GM18520 (cell line): ENCODE data around the gene MLLT1.

Experiments
- ATAC-seq: cut with Tn5 transposase; IDR thresholded peaks from one replicate; pipeline ENCODE4 v1.9.1; 2021; ENCODE audit not compliant: unreplicated experiment

Gene MLLT1

DNA sequence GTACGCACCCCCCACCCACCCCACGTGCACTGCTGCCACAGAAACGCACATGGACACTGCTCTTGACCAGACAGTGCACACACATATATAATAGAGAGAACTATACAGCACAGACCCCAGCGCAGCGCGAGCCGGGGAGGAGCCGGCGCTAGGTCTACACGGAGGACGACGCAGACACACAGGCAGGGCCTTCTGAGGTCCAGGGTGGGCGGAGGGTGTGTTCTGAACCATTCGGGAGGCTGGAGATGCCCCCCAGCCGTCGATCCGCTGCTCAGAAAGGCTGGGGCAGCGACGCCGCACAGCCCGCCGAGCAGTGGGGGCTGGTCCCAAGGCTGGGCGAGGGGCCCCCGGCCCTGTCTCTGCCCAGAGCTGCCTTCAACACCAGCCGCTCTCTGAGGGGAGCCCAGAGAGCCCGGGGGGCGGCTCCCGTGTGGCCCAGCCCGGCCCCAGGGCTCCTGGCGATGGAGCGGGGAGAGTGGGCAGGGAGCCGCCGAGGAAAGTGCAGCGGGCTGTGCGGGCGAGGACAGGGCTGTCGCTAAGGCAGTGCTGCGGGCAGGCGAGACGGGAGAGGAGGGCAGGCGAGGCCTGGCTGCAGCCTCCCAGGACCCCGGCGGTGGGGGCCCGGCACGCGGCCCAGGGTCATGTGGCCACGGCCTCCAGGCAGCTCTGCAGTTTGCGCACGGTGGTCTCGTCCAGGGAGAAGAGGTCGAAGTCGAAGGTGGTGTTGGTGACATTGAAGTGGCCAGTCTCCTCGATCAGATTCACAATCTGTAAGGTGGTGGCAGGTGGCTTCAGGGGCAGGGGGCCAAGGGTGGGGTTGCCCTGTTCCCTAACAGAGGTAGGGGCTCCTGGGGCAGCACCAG, 67.1 kb downstream of the MLLT1 start:
- no peak for ATAC-seq

- no peak for ATAC-seq
Measured at GRCh38 chr19:6211632-6212402, 68.0 kb downstream of the MLLT1 start.

DNA sequence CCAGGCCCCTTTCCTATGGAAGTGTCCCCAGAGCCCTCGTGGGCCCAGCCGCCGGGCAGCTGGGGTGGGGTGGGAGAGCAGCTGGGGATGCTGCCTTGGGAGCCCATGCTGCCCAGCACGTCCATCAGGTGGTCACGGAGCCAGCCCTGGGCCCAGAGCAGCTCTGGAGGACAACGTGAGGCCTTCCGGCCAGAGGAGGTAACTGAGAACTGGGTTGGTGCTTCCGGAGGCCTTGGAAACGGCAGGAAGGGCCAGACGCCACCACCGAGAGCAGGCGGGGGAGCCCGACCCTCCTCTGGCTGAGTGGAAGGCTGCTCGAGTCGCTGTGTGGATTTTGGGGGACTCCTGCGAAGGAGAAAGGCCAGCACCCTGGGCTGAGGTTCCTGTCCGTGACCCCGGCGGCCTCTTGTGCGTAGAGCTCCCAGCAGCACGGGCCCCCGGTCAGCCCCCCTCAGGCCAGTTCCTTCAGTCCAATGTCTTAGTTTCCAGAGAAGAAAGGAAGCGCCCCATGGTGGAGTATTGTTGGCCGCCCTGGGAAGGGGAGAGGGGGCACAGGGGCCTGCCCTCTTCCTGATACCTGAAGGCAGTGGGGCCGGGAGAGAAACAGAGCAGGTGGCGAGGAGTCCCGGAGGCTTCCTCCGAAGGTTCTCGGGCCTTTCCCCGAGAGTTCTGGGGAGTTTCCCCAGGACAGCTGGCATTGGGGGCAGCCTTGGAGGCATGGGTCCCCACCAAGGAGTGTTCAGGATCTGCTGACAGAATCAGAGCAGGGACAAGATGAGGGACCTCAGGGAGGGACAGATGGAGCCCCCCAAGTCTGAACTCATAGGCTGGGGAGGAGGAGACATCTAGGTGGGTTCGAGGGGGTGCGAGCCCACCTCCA, 68.8 kb downstream of the MLLT1 start:
- no peak for ATAC-seq

GRCh38 chr19:6210091-6210490, 69.7 kb downstream of the MLLT1 start:
- ATAC-seq, result no peak

DNA sequence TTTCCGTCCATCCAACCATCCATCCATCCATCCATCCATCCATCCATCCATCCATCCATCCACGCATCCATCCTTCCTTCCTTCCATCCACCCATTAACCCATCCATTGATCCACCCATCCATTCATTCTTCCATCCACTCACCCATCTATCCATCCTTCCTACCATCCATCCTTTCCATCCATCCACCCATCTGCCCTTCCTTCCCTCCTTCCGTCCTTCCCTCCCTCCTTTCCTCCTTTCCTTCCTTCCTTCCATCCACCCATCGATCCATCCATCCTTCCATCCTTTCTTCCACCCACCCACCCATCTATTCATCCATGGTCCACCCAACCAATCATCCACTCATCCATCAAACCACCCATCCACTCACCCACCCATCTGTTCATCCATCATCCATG, 70.1 kb downstream of the MLLT1 start:
- no peak for ATAC-seq

DNA sequence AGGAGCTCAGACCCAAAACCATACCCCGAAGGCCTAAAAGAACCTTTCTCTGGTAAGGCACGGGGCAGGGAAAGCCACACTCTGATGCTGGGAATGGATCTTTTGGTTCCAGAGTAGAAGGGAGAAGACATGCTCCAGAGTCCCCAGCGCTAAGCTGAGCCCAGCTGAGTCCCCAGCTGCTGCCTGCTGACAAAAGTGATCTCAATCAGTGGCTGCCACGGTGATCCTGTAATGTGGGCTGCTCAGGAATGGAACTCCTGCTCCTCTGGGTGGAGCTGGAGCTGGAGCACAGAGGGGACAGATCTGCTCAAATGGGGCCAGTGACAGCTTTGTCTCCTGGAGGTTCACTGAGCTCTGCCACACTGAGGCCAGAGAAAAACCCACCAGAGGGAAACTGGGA, 70.5 kb downstream of the MLLT1 start:
- ATAC-seq, result no peak

DNA sequence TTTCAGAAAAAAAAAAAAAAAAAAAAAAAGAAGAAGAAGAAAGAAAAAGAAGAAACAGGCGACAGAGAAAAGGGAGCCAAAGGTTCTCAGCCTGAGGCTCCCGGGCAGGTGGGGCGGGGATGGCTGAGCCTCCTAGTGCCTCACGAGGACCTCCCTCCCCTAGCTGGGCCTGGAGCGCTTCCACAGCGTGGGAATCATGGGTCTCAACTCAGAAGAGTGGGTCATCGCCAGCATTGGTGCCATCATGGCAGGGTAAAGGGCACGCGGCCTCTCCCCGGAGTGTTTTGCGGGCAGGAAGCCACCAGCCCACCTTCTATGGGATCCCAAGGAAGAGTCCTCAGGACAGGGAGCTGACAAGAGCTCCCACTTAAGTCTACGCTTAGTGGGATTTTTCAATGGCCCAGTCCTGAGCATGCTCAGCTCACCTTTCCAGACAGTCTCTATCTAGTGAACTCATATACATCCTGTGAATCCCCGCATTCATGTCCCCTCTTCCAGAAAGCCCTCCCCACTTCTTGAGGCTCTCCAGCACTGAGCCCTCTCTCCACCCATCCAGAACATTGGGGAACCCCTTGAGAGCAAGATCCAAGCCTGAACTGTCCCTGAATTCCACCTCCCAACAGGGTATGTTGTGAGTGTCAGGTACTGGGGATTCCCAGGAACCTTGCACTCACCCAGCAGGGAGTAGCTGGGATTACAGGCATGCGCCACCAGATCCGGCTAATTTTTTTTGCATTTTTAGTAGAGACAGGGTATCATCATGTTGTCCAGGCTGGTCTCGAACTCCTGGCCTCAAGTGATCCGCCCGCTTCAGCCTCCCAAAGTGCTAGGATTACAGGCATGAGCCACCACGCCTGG, 74.7 kb downstream of the MLLT1 start:
- ATAC-seq, result no peak

DNA sequence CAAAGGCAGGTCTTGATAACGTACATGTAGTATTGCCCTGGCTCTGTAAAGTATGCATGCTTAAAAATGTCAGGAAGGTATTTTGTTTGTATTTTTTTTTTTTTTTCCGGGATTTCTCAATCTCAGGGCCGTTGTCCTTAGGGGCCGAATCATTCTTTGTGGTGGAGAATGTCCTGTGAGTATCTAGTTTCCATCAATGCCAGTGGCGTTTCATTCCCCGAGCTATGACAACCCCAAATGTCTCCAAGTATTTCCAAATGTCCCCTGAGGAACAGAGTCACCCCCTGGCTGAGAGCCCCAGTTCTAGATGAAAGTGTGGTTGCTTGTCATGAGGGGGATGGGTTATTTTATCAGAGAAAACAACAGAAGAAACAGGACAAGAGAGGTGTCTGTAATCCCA, 75.6 kb downstream of the MLLT1 start:
- ATAC-seq, result no peak

DNA sequence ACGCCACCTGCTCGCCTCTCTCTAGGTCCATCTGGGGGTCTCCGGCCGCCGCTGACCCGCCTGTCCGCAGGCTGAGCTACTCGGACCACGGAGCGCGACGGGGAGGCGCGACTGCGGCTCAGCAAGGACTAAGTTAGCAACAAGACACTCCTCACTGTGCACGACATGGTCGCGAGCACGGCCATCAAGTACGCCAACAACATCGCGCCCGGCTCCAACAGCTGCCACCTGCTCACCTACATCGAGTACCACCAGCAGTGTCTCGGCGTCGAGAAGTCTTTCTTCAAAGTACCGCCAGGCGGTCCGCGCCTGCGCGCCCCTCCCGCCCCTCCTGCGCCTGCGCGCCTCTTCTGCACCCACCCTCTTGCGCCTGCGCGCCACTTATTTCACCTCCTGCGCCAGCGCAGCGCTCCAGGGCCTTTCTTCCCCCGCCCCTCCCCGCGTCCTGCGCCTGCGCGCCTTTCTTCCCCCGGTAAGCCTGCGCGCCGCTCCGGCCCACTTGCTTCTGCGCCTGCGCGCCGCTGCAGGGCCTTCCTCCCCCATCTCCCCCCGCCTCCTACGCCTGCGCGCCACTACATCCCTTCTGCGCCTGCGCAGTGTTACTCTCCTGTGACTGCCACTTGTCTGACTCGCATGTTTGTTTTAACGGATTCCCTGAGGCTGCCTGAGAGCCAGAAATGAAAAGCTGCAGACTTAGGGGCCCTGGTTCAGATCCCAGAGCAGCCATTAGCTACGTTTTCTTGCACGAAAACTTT, 80.4 kb downstream of the MLLT1 start:
- ATAC-seq, result peak; percentile 74

DNA sequence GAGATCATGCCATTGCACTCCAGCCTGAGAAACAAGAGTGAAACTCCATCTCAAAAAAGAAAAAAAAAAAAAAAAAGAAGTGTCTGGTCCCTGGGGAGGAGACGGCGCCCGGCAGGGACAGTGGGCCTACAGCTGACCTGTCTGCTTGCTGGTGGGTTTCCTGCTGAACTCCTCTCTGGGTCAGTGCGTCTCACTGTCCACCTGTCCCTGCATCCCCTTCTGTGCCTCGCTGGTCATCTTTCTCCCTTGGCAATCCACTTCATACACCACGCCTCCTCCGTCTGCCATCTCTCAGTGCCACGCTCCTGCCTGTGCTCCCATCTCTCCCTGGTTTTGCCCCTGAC, 80.9 kb downstream of the MLLT1 start:
- no peak for ATAC-seq

- ATAC-seq, result no peak
Measured at GRCh38 chr19:6196361-6196760, 83.4 kb downstream of the MLLT1 start.

DNA sequence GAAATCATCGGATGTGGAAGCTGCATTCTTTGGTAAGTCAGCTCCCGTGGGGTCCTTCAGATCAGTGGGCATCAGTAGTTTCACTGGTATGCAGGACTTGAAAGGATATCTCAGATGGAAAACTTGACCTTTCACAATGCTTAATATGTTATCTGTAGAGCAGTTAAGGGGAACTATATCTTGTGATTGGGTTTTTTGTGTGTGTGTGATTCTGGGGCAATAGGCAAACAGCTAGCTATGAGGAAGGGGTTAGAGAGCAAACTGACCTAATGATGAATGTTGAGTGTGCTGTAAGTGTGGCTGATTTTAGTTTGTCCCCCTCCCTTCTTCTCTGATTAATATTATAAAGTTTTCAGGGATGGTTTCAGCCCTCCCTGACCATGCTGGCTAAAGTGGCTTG, 91.0 kb downstream of the MLLT1 start:
- ATAC-seq, result no peak

GRCh38 chr19:6187374-6187773, 92.4 kb downstream of the MLLT1 start:
- ATAC-seq, result no peak

GRCh38 chr19:6185835-6186834, 93.6 kb downstream of the MLLT1 start:
- no peak for ATAC-seq

GRCh38 chr19:6185093-6185834, 94.5 kb downstream of the MLLT1 start:
- ATAC-seq, result no peak

DNA sequence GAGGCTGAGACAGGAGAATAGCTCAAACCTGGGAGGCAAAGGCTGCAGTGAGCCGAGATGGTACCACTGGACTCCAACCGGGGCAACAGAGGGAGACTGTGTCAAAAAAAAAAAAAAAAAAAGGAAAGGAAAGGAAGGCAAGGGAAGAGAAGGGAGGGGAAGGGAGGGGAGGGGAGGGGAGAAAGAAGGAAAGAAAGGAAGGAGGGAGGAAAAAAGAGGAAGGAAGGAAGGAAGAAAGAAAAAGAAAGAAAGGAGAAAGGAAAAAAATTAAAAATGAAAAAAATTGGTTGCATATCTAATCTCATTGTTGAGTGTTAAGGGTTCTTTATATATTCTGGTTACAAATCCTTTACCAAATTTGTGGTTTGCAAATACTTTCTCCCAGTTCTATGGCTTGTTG, 98.7 kb downstream of the MLLT1 start:
- ATAC-seq, result no peak

GRCh38 chr19:6173190-6173589, 106.6 kb downstream of the MLLT1 start:
- no peak for ATAC-seq
